Thoracic aorta (tissue), 2 donors: Measurements from ENCODE around the gene PSORS1C2. TPM values are rescaled to one million over a fixed set of nuclear protein-coding genes. Genes with fewer than 3 reads are reported as not detected.

ENCODE experiments used
- ATAC-seq: fragments of 150-250 bp; one replicate; pipeline ENCODE4 v1.8.0; 2017; ENCODE audit warnings: low read depth; ENCODE audit not compliant: insufficient number of reproducible peaks, low FRiP score
- DNase-seq: peaks from one replicate; pipeline ENCODE4 v3.0.0-alpha.2; 2020; ENCODE audit warnings: low spot score
- H3K27ac ChIP-seq, 2 donors: fragments of 200-600 bp; sonication (generic); 1 replicate in 1 of 2; 2 replicates in 1 of 2; pipeline ENCODE4 v1.5.1; 2016; ENCODE audit warnings: mild to moderate bottlenecking in 2 of 2, moderate library complexity in 2 of 2
- H3K27me3 ChIP-seq: fragments of 200-600 bp; sonication (generic); replicated peaks from 2 replicates; pipeline ENCODE4 v1.6.0; 2016; ENCODE audit warnings: mild to moderate bottlenecking; ENCODE audit not compliant: insufficient read depth
- H3K36me3 ChIP-seq: fragments of 200-600 bp; sonication (generic); one replicate; pipeline ENCODE4 v1.5.1; 2016
- H3K4me1 ChIP-seq, 2 donors: fragments of 200-600 bp; sonication (generic); 1 replicate in 1 of 2; 2 replicates in 1 of 2; pipeline versions ENCODE4 v1.5.1 to v1.6.0; 2016; ENCODE audit warnings: low read depth in 2 of 2, mild to moderate bottlenecking in 1 of 2; ENCODE audit not compliant: control insufficient read depth in 1 of 2
- H3K4me3 ChIP-seq: fragments of 200-600 bp; sonication (generic); 2 replicates; pipeline ENCODE4 v1.5.1; 2016; ENCODE audit warnings: mild to moderate bottlenecking
- H3K9me3 ChIP-seq: fragments of 200-600 bp; sonication (generic); 2 replicates; pipeline ENCODE4 v1.5.1; 2016
- total RNA-seq, 2 donors: library from RNA; depleted of rRNA; stranded (reverse); fragments of >200 nt; gene quantifications; one replicate each; pipeline versions ENCODE4 v1.1.0 to v1.2.3, GENCODE V29; 2016
- TF ChIP-seq, protein P1 (sequence below): fragments of 200-600 bp; sonication (generic); IDR thresholded peaks from one replicate; pipeline ENCODE4 v1.5.1; 2019; ENCODE audit warnings: antibody characterized with exemption

The PSORS1C2 gene
- total RNA-seq, 2 donors from 2014 or later: not detected

DNA sequence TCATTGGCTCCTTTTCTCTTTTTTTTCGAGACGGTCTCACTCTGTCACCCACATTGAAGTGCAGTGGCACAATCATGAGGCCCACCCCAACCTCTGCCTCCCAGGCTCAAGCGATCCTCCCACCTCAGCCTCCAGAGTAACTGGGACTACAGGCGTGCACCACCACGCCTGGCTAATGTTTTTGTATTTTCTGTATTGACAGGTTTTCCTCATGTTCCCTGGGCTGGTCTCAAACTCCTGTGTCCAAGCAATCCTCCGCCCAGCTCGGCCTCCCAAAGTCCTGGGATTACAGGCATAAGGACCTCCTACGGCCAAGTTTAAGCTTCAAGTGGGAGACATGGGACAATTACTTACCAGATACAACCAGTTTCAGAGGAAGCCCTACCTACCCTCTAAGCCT lies 41.0 kb upstream of the PSORS1C2 start:
- H3K4me3 ChIP-seq: peak overlapping the region; percentile 72
- peak overlapping the region in 1 of 2 donors; percentile 38 for H3K27ac ChIP-seq
- peaks cover 0 to 2% of the 10 kb centered on the region in 2 donors for H3K4me1 ChIP-seq
- DNase-seq (no peak), ATAC-seq (no peak)
- TF ChIP-seq, protein P1, sequence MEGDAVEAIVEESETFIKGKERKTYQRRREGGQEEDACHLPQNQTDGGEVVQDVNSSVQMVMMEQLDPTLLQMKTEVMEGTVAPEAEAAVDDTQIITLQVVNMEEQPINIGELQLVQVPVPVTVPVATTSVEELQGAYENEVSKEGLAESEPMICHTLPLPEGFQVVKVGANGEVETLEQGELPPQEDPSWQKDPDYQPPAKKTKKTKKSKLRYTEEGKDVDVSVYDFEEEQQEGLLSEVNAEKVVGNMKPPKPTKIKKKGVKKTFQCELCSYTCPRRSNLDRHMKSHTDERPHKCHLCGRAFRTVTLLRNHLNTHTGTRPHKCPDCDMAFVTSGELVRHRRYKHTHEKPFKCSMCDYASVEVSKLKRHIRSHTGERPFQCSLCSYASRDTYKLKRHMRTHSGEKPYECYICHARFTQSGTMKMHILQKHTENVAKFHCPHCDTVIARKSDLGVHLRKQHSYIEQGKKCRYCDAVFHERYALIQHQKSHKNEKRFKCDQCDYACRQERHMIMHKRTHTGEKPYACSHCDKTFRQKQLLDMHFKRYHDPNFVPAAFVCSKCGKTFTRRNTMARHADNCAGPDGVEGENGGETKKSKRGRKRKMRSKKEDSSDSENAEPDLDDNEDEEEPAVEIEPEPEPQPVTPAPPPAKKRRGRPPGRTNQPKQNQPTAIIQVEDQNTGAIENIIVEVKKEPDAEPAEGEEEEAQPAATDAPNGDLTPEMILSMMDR: no peak
- no peaks in the 10 kb centered on the region for H3K36me3 ChIP-seq
- H3K27me3 ChIP-seq: no peaks in the 10 kb centered on the region
- no peaks in the 10 kb centered on the region for H3K9me3 ChIP-seq

DNA sequence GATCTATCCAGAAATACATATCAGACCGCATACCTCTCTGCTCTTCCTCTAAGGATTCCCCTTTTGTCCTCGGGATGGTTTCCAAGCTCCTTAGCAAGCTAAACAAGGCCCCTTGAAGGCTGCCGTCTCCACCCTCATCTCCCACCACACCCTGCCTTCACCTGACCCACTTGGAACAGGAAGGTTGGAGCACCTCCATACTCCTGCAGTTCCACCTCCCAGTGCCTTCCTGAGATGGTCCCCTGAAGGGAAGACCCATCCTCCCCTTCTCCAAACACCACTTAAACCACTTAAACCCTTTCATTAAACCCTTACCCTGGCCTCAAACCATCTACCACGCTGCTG lies 40.1 kb upstream of the PSORS1C2 start:
- Histone ChIP-seq H3K27me3 (no peaks in the 10 kb centered on the region), H3K4me1 (peaks cover 0 to 2% of the 10 kb centered on the region in 2 donors), H3K36me3 (no peaks in the 10 kb centered on the region), H3K9me3 (no peaks in the 10 kb centered on the region), H3K27ac (no peak overlapping the region), H3K4me3 (no peak overlapping the region)
- TF ChIP-seq, protein P1: no peak
- ATAC-seq (no peak), DNase-seq (no peak)

DNA sequence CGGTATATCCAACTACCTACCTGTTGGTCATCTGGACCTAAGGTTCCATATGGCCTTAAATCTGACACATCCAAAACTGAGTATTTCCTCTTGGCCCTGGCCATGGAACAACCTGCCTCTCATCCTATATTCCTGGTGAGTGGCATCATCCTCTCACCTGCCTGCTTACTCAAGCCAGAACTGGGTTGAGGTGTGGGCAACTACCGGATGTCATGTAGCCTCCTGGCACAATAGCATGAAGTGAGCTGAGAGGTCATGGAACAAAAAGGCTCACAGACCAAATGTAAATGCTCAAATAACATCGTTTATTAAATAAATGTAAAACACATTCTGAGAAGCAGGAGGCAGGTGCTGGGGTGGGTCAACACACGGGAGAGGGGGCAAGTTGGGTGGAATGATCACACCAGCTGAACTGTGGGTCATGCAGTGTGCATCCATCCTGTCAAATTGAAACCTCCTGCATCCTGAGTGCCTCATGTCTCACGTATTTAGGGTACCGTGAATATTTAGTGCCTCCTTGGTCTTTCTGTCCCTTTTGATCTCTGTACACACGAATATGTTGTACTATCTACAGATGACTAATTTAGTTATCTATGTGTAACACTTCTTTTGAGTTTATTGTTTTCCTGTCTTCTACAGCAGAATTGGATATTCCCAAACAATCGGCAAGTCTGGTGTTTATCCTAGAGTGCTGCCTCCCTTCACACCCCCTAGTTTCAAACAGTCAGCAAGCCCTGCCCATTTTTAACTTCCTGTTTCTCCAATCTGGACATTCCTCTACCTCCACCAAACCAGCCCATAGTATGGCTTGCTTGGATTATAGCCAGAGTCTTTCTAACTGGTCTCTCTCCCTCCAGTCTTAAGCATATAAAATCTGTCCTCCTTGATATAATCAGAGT lies 39.5 kb upstream of the PSORS1C2 start:
- no peaks in the 10 kb centered on the region for H3K36me3 ChIP-seq
- no peaks in the 10 kb centered on the region for H3K9me3 ChIP-seq
- TF ChIP-seq, protein P1: no peak
- no peak overlapping the region for H3K4me3 ChIP-seq
- peaks cover 0 to 2% of the 10 kb centered on the region in 2 donors for H3K4me1 ChIP-seq
- DNase-seq (no peak), ATAC-seq (no peak)
- H3K27ac ChIP-seq: no peak overlapping the region
- H3K27me3 ChIP-seq: no peaks in the 10 kb centered on the region

DNA sequence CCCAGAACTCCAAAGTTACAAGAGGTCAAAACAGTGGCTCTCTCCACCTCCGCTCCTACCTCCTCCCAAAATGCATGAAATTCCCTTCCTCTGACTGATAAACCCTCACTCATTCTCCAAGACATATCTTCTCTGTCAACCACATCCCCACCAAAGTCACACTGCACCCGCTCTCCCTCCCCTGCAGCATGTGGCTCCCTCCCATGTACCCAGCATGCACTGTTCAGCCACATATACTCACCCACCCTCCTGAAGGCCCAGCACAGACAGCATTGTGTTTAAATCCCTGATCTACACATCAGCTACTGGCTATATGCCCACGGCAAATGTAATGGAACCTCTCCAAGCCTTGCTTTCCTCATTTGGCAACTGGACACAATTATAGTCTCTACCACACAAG lies 37.1 kb upstream of the PSORS1C2 start:
- Histone ChIP-seq H3K9me3 (no peaks in the 10 kb centered on the region), H3K36me3 (no peaks in the 10 kb centered on the region), H3K4me3 (no peak overlapping the region), H3K27me3 (no peaks in the 10 kb centered on the region), H3K4me1 (peaks cover 0 to under 1% of the 10 kb centered on the region in 2 donors), H3K27ac (no peak overlapping the region)
- ATAC-seq: no peak
- DNase-seq: no peak
- TF ChIP-seq, protein P1: no peak

DNA sequence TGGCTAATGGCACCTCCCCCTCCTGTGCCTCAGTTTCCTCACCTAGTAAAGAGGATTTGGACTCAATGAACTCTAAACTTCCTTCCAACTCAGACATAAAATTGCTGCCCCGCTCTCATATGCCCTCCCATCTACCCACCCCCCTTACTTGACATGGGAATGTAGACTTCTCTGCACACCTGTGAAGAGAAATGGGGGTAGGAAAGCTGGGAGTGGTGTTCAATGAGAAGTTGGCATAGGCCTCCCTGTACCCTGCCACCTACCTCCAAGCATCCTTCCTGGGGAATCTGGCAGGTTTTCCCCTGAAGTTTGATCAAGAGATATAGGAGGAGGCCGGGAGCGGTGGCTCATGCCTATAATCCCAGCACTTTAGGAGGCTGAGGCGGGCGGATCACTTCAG lies 35.5 kb upstream of the PSORS1C2 start:
- ATAC-seq (no peak), DNase-seq (no peak)
- Histone ChIP-seq H3K4me1 (no peaks in the 10 kb centered on the region), H3K36me3 (no peaks in the 10 kb centered on the region), H3K27ac (no peak overlapping the region), H3K4me3 (no peak overlapping the region), H3K9me3 (no peaks in the 10 kb centered on the region), H3K27me3 (no peaks in the 10 kb centered on the region)
- TF ChIP-seq, protein P1: no peak
